Activated B cell treated with CpG ODN at 0.5 μM for 24 hours (primary cell): ENCODE data around the gene MYOF. TPM values are rescaled to one million over a fixed set of nuclear protein-coding genes. Genes with fewer than 3 reads are reported as not detected.

ENCODE experiments used
- ATAC-seq: fragments of 200-7000 bp; cut with Tn5 transposase; one replicate; pipeline ENCODE4 v1.10.0; 2021; ENCODE audit warnings: low read depth, mild to moderate bottlenecking, moderate library complexity
- CTCF ChIA-PET: fragments of 350-600 bp; sonication (Branson Sonifier 250); formaldehyde crosslinking; loops from one replicate; lab custom pipeline; 2021; ENCODE audit warnings: antibody characterized with exemption; lab: Charles Lee
- POLR2A ChIA-PET: fragments of 350-600 bp; sonication (Branson Sonifier 250); formaldehyde crosslinking; loops from one replicate; lab custom pipeline; 2021; ENCODE audit warnings: antibody characterized with exemption; lab: Charles Lee
- DNase-seq: peaks from one replicate; pipeline ENCODE4 v3.0.0; 2022
- H3K27ac Mint-ChIP-seq: one replicate; pipeline ENCODE4 v1.8.0; 2020; ENCODE audit warnings: mixed read lengths
- H3K27me3 Mint-ChIP-seq: one replicate; pipeline ENCODE4 v1.8.0; 2021; ENCODE audit warnings: mixed read lengths
- H3K36me3 Mint-ChIP-seq: one replicate; pipeline ENCODE4 v1.8.0; 2021; ENCODE audit warnings: low read depth, mixed read lengths
- H3K4me1 Mint-ChIP-seq: one replicate; pipeline ENCODE4 v1.8.0; 2021; ENCODE audit warnings: mixed read lengths
- H3K4me3 Mint-ChIP-seq: one replicate; pipeline ENCODE4 v1.8.0; 2020; ENCODE audit warnings: mild to moderate bottlenecking, mixed read lengths
- H3K9me3 Mint-ChIP-seq: one replicate; pipeline ENCODE4 v1.8.0; 2020; ENCODE audit warnings: mixed read lengths
- CTCF ChIP-seq: fragments of 200-600 bp; IDR thresholded peaks from one replicate; pipeline ENCODE4 v1.8.0; 2022; ENCODE audit warnings: antibody characterized with exemption, mild to moderate bottlenecking
- intact Hi-C: fragments of 100-400 bp; cut with micrococcal nuclease; formaldehyde crosslinking; loops from one replicate; pipeline ENCODE4 v1.15.1; 2024
- total RNA-seq: library from RNA; stranded (reverse); gene quantifications from 2 replicates; pipeline ENCODE4 v1.2.3, GENCODE V29; 2022

The MYOF gene
- total RNA-seq, 1 donor from 2014 or later, result 0.09 TPM

- no peak for TF ChIP-seq CTCF
Observed at GRCh38 chr10:93475227-93475626, 6.9 kb downstream of the MYOF start.

GRCh38 chr10:93473804-93474472 lies 8.2 kb downstream of the MYOF start:
- Mint-ChIP-seq H3K27ac (no peak overlapping the region), H3K4me1 (no peaks in the 10 kb centered on the region), H3K4me3 (no peak overlapping the region), H3K27me3 (no peaks in the 10 kb centered on the region), H3K9me3 (no peaks in the 10 kb centered on the region), H3K36me3 (no peaks in the 10 kb centered on the region)
- CTCF ChIA-PET, result interaction anchor here (3.6 kb wide), 1 partner anchor 97 kb away, joined by 13 read pairs; no protein-coding TSS in a partner anchor
- no peak for TF ChIP-seq CTCF
- intact Hi-C loops, result no loop called here
- no peak for DNase-seq
- POLR2A ChIA-PET, result no interaction called here
- ATAC-seq, result no peak

More at GRCh38 chr10:93475227-93475626, 6.9 kb downstream of the MYOF start:
- Mint-ChIP-seq H3K27me3 (no peaks in the 10 kb centered on the region), H3K4me3 (no peak overlapping the region), H3K27ac (no peak overlapping the region), H3K36me3 (no peaks in the 10 kb centered on the region), H3K4me1 (no peaks in the 10 kb centered on the region), H3K9me3 (no peaks in the 10 kb centered on the region)
- POLR2A ChIA-PET, result no interaction called here
- CTCF ChIA-PET, result no interaction called here
- ATAC-seq (no peak), DNase-seq (no peak)
- intact Hi-C loops, result no loop called here

GRCh38 chr10:93473161-93473560 lies 9.0 kb downstream of the MYOF start:
- intact Hi-C loops, result no loop called here
- ChIA-PET CTCF (interaction anchor here (3.6 kb wide), 1 partner anchor 97 kb away, joined by 13 read pairs; no protein-coding TSS in a partner anchor), POLR2A (no interaction called here)
- H3K9me3 Mint-ChIP-seq, result no peaks in the 10 kb centered on the region
- no peak for DNase-seq
- no peaks in the 10 kb centered on the region for H3K27me3 Mint-ChIP-seq
- H3K27ac Mint-ChIP-seq, result no peak overlapping the region
- no peak for TF ChIP-seq CTCF
- no peaks in the 10 kb centered on the region for H3K36me3 Mint-ChIP-seq
- H3K4me1 Mint-ChIP-seq, result no peaks in the 10 kb centered on the region
- ATAC-seq, result no peak
- H3K4me3 Mint-ChIP-seq, result no peak overlapping the region

GRCh38 chr10:93471110-93471651 lies 11.0 kb downstream of the MYOF start:
- POLR2A ChIA-PET, result no interaction called here
- Mint-ChIP-seq H3K27me3 (no peaks in the 10 kb centered on the region), H3K9me3 (no peaks in the 10 kb centered on the region), H3K36me3 (no peaks in the 10 kb centered on the region), H3K4me1 (no peaks in the 10 kb centered on the region), H3K27ac (no peak overlapping the region), H3K4me3 (no peak overlapping the region)
- ATAC-seq, result no peak
- DNase-seq, result no peak
- intact Hi-C loops, result no loop called here
- CTCF ChIA-PET, result interaction anchor here (1.0 to 3.6 kb wide), 2 partner anchors 11 to 95 kb away, joined by 5 to 13 read pairs; partner anchors contain the start of gene MYOF
- TF ChIP-seq CTCF, result no peak

- H3K4me1 Mint-ChIP-seq, result no peaks in the 10 kb centered on the region
- DNase-seq (no peak), ATAC-seq (no peak)
- no peaks in the 10 kb centered on the region for H3K36me3 Mint-ChIP-seq
- no peak overlapping the region for H3K4me3 Mint-ChIP-seq
- POLR2A ChIA-PET, result no interaction called here
- no peak overlapping the region for H3K27ac Mint-ChIP-seq
- CTCF ChIA-PET, result interaction anchor here (1.9 kb wide), 1 partner anchor 93 kb away, joined by 7 read pairs; no protein-coding TSS in a partner anchor
- no peaks in the 10 kb centered on the region for H3K9me3 Mint-ChIP-seq
- intact Hi-C loops, result no loop called here
- no peak for TF ChIP-seq CTCF
- H3K27me3 Mint-ChIP-seq, result no peaks in the 10 kb centered on the region
Observed at GRCh38 chr10:93469454-93469853, 12.7 kb downstream of the MYOF start.
